HEK293T (cell line): ENCODE results near the gene MOGAT1.

ENCODE experiments used
- BHLHE40 ChIP-seq: fragments of 450-650 bp; IDR thresholded peaks from 2 replicates; pipeline ENCODE4 v1.6.1; 2016; ENCODE audit warnings: mild to moderate bottlenecking, moderate library complexity, borderline replicate concordance
- ELF4 ChIP-seq: fragments of 450-650 bp; IDR thresholded peaks from 2 replicates; pipeline ENCODE4 v1.6.1; 2017; ENCODE audit warnings: antibody characterized with exemption
- FOXM1 ChIP-seq: fragments of 450-650 bp; IDR thresholded peaks from 2 replicates; pipeline ENCODE4 v1.6.1; 2017; ENCODE audit warnings: mild to moderate bottlenecking, borderline replicate concordance
- ZNF384 ChIP-seq: fragments of 450-650 bp; IDR thresholded peaks from 2 replicates; pipeline ENCODE4 v1.6.1; 2016

GRCh38 chr2:222750533-222750932 is 79.1 kb downstream of the MOGAT1 start:
- no peak for TF ChIP-seq ELF4
- TF ChIP-seq FOXM1 = no peak
- TF ChIP-seq ZNF384 = no peak
- TF ChIP-seq BHLHE40 = no peak
